ENCODE results near the gene OR2V1.

DNA sequence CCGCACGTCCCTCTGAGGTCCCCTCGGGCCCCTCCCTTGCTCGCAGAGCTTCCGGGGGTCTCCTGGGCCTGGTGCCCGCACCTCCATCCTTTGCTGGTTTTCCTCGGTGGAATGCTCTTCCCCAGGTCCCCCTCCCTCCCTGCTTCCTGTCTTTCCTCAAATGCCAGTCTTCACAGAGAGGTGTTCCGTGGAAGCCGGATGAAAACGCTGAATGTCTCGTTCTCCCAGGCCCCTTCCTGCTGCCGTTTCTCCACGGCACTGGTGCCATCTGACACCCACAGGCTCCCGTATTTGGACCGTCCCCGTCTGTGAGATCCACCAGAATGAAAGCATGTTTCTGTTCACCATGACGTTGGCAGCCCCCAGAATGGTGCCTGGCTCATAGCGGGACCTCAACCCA is 4.1 kb downstream of the OR2V1 start:
- TF ChIP-seq, protein P1, sequence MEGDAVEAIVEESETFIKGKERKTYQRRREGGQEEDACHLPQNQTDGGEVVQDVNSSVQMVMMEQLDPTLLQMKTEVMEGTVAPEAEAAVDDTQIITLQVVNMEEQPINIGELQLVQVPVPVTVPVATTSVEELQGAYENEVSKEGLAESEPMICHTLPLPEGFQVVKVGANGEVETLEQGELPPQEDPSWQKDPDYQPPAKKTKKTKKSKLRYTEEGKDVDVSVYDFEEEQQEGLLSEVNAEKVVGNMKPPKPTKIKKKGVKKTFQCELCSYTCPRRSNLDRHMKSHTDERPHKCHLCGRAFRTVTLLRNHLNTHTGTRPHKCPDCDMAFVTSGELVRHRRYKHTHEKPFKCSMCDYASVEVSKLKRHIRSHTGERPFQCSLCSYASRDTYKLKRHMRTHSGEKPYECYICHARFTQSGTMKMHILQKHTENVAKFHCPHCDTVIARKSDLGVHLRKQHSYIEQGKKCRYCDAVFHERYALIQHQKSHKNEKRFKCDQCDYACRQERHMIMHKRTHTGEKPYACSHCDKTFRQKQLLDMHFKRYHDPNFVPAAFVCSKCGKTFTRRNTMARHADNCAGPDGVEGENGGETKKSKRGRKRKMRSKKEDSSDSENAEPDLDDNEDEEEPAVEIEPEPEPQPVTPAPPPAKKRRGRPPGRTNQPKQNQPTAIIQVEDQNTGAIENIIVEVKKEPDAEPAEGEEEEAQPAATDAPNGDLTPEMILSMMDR (IDR thresholded peaks at IDR 0.05; ENCODE audit: low read length) = no peak
- no peak for TF ChIP-seq EZH2 (optimal IDR thresholded peaks at IDR 0.05; ENCODE audit: low read depth, low read length)

Data from MM.1S (cell line).